Lower lobe of right lung (tissue), 2 donors: ENCODE results near the gene ZEB2. TPM values are rescaled to one million over a fixed set of nuclear protein-coding genes. Genes with fewer than 3 reads are reported as not detected.

ENCODE experiments used
- ATAC-seq, 2 donors: fragments of 200-7000 bp; cut with Tn5 transposase; one replicate each; pipeline ENCODE4 v1.9.1; 2020 to 2022; ENCODE audit warnings: mild to moderate bottlenecking in 2 of 2, moderate library complexity in 2 of 2
- DNase-seq: peaks from one replicate; pipeline ENCODE4 v3.0.0-alpha.2; 2020
- H3K27ac ChIP-seq: fragments of 200-600 bp; one replicate; pipeline ENCODE4 v1.8.0; 2022
- H3K27me3 ChIP-seq: fragments of 200-600 bp; one replicate; pipeline ENCODE4 v1.8.0; 2022; ENCODE audit warnings: low read depth
- H3K36me3 ChIP-seq: fragments of 200-600 bp; one replicate; pipeline ENCODE4 v1.8.0; 2022; ENCODE audit warnings: mild to moderate bottlenecking
- H3K4me1 ChIP-seq: fragments of 200-600 bp; one replicate; pipeline ENCODE4 v1.8.0; 2022
- H3K4me3 ChIP-seq: fragments of 200-600 bp; one replicate; pipeline ENCODE4 v1.8.0; 2022; ENCODE audit warnings: mild to moderate bottlenecking
- H3K9me3 ChIP-seq: fragments of 200-600 bp; one replicate; pipeline ENCODE4 v1.8.0; 2022
- intact Hi-C: fragments of 100-400 bp; cut with DNase I; formaldehyde crosslinking; loops from one replicate; pipeline ENCODE4 v1.11.0; 2022
- total RNA-seq: library from RNA; stranded (reverse); fragmentation: NEBNext Ultra II Directional; extraction: Animal tissue kit (Norgen Biotek cat#: 25700); gene quantifications from one replicate; pipeline ENCODE4 v1.2.1, GENCODE V29; 2021
- TF ChIP-seq, protein P1 (sequence below): fragments of 200-600 bp; IDR thresholded peaks from one replicate; pipeline ENCODE4 v1.8.0; 2022; ENCODE audit warnings: antibody characterized with exemption, mild to moderate bottlenecking
- donor health status: DM: no; HTN: yes; CAD: no; lungs with severe emphysema.

ZEB2 gene
- total RNA-seq, 1 donor from 2014 or later = 220 TPM

DNA sequence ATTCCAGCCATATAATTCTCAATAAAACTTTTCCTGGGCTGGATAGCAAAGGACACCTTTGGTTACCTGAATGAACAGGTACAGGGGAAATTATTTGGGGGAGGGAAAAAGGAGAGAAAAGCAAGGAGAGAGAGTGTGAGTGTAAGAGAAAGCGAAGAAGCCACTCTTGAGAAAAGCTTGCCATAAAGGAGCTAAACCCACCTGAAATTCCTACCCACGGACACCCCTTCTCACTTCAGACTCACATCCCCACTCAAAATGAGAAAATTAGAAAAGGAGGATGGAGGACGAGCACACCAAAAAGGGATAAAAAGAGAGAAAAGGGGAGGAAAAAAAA, 354 bp downstream of the ZEB2 start:
- Histone ChIP-seq H3K27me3 (peaks cover 27% of the 10 kb centered on the region), H3K4me3 (peak overlapping the region; percentile 70), H3K4me1 (peaks cover 11% of the 10 kb centered on the region), H3K27ac (peak overlapping the region; percentile 98), H3K36me3 (no peaks in the 10 kb centered on the region), H3K9me3 (no peaks in the 10 kb centered on the region)
- DNase-seq = no peak
- TF ChIP-seq, protein P1, sequence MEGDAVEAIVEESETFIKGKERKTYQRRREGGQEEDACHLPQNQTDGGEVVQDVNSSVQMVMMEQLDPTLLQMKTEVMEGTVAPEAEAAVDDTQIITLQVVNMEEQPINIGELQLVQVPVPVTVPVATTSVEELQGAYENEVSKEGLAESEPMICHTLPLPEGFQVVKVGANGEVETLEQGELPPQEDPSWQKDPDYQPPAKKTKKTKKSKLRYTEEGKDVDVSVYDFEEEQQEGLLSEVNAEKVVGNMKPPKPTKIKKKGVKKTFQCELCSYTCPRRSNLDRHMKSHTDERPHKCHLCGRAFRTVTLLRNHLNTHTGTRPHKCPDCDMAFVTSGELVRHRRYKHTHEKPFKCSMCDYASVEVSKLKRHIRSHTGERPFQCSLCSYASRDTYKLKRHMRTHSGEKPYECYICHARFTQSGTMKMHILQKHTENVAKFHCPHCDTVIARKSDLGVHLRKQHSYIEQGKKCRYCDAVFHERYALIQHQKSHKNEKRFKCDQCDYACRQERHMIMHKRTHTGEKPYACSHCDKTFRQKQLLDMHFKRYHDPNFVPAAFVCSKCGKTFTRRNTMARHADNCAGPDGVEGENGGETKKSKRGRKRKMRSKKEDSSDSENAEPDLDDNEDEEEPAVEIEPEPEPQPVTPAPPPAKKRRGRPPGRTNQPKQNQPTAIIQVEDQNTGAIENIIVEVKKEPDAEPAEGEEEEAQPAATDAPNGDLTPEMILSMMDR = no peak
- no peak for ATAC-seq
- intact Hi-C loops = no loop called here

DNA sequence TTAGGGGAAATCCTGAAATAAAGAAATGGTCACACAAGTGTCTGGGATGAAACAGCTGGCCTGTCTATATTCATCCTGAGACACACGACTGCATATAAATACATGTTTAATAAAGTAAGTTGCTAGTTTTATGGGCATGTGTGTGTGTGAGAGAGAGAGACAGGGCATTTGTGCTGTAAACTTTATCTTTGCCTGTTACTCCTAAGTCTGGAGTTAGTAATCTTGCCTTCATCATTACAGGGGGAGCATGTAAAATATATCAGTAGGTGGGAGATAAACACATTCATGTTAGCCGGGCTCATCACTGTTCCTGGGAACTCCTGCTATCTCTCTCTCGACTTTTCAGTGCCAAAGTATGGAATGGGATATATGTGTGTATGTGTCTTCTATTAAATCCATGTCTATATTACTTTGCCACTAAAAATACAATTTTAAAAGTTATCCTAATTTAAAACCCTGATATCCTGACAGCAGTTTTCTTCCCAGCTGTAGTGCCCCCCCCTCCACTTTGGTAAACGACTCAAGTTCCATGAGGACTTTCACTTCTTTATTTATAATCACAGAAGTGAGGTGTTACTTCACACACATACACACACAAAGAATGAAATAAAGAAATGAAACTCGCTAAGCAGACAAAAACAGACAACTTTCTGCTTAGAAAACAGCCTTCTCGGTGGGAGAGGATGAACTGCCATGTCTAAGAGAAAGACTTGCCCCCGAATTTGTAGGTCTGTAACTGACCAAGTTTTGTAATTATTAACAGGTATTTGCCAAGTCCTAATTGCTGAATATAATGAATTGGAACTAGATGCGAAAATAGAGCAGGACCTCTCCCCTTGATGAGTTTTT, 947 bp downstream of the ZEB2 start:
- Histone ChIP-seq H3K27ac (peak overlapping the region; percentile 98), H3K4me3 (peak overlapping the region; percentile 70), H3K9me3 (no peaks in the 10 kb centered on the region), H3K36me3 (no peaks in the 10 kb centered on the region), H3K27me3 (peaks cover 27% of the 10 kb centered on the region), H3K4me1 (peaks cover 12% of the 10 kb centered on the region)
- no peak for DNase-seq
- intact Hi-C loops = no loop called here
- TF ChIP-seq, protein P1 = no peak
- ATAC-seq = no peak

DNA sequence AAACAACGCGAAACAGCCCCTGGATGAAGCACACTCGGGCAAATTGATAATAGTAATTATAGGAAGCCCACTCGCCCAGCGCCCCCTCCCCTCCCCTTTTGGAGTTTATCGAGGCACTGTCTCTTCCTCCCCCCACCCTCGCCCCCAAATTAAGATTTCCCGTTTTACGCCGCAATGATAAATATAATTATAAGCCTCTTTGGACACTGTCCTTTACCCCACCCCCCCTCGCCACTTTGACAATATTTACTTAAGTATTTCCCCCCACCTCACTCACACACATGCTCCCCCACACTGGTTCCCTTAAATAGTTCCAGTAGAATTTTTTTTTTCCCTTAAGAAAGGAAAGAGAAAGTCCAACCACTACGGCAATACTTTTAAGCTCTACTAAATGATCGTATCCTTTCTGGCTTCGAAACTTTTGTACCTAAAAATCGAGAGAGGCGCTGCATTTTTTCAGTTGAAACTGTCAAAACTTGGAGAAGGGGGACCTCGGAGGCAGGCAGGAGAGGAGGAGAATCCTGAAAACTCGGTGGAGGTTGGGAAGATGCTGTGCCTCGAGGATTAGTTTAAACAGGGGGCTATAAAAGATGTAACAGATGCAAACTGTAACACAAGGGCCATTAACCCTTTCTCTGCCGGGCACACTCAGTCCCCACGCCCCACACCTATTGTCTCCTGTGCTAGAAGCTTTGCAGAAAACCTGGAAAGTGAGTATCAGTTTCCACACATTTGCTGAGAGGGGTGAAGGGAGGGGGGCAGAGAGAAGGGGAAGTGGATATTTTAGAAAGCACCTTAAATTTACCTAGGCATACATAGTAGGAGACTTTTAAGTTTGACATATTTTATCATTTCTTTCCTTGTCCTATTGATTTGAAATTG, 1.8 kb downstream of the ZEB2 start:
- intact Hi-C loops = no loop called here
- Histone ChIP-seq H3K27ac (peak overlapping the region; percentile 98), H3K27me3 (peaks cover 25% of the 10 kb centered on the region), H3K36me3 (no peaks in the 10 kb centered on the region), H3K4me1 (peaks cover 17% of the 10 kb centered on the region), H3K9me3 (no peaks in the 10 kb centered on the region), H3K4me3 (peak overlapping the region; percentile 70)
- ATAC-seq = no peak
- DNase-seq = no peak
- TF ChIP-seq, protein P1 = no peak

DNA sequence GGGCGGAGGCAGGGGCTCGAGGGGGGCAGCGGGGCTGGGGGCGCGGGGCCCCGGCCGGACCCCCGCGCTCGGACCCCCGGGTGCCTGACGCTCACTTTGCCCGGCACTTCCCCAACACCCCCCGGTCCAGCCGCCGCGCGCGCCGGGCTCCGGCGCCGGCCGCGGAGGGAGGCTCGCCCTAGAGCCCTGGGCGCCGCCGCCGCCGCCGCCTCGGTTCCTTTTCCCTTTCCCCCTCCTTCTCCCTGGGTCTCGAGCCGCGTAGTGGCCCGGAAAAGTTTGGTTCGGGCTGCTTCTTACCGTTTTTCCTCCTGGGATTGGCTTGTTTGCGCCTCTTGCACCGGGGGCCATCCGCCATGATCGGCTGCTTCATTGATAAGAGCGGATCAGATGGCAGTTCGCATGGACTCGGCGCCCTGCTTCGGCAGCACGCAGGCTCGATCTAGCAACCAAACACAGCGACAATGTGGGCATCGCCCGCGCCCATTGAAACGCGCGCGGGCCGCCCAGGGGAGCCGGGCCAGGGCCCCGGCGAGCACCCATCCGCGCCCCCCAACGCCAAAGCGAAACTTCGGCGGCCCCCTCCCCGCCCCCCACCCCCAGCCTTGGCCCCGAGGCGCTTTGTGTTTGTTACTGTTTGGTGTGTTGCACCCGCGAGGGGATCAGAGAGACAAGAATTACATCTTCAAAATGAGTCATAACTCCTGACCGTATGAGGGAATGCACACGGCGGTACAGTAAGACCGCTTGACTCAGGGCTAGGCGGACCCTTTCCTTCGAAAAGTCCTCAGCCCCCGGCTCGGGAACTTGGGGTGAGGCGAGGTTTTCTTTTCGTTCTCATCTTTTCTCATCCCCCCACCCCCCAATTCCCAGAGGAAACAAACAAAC, 2.7 kb downstream of the ZEB2 start:
- H3K9me3 ChIP-seq = no peaks in the 10 kb centered on the region
- peak; percentile 61 to 68 for ATAC-seq
- H3K27me3 ChIP-seq = peaks cover 16% of the 10 kb centered on the region
- H3K36me3 ChIP-seq = peaks cover 3% of the 10 kb centered on the region
- intact Hi-C loops = no loop called here
- H3K27ac ChIP-seq = peak overlapping the region; percentile 98
- peaks cover 22% of the 10 kb centered on the region for H3K4me1 ChIP-seq
- peak; percentile 69 for DNase-seq
- peak overlapping the region; percentile 70 for H3K4me3 ChIP-seq
- TF ChIP-seq, protein P1 = no peak
